Measurements from ENCODE around the gene PPP2R5C. TPM values are rescaled to one million over a fixed set of nuclear protein-coding genes. Genes with fewer than 3 reads are reported as not detected.
A peak's percentile ranks its signal among the peaks of the same experiment; 100 is the strongest.

PPP2R5C gene
- total RNA-seq, 1 donor from 2014 or later = 106 TPM

DNA sequence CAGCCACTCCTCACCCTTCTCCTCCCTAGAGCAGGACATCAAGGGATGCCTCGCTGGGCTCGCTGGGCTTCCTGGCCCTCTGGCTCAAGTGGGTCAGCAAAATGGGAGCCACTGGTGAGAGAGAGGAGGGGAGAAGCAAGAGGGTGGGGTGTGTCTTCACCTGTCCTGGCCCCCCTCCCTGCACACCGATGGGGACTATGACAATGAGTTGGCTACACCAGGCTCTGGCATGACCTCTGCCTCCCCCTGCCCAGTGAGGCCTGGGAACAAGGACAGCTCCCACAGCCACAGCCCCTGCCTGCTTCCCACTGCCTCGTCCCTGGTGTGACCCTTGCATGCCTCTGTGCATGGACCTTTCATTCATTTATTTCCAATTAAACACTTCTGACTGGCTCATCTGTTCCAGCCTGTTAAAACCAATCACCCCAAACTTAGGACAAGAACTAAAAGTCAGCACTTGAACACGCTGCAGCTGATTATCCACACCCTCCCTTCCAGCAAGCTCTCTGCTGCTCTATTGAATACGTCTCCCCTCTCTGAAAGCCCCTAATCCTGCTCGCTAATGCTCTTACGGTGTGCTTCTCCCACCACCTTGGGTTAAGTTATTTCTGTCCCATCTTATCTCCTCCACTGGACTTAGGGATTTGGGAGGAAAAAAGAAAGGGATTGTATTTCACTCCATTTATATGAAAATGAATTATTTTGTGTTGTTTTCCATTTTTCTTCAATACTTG is 5.8 kb upstream of the PPP2R5C start:
- no peak for ATAC-seq

GRCh38 chr14:101757064-101757838 is 4.3 kb upstream of the PPP2R5C start:
- no peak for ATAC-seq

DNA sequence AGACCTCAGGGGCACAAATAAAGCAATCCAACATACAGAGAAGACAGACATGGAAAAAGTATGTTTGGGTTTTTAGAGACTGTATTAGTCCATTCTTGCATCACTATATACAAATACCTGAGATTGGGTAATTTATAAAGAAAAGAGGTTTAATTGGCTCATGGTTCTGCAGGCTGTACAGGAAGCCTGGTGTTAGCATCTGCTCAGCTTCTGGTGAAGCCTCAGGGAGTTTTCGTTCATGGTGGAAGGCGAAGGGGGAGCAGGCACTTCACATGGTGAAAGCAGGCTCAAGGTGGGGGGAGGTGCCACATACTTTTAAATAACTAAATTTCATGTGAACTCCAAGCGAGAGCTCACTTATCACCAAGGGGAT is 3.7 kb upstream of the PPP2R5C start:
- no peak for ATAC-seq

- no peak for ATAC-seq
These were observed 2.5 kb upstream of the PPP2R5C start for GRCh38 chr14:101758913-101759593.

- ATAC-seq = peak; percentile 89
These were observed 1.1 kb upstream of the PPP2R5C start for GRCh38 chr14:101760138-101761011.

DNA sequence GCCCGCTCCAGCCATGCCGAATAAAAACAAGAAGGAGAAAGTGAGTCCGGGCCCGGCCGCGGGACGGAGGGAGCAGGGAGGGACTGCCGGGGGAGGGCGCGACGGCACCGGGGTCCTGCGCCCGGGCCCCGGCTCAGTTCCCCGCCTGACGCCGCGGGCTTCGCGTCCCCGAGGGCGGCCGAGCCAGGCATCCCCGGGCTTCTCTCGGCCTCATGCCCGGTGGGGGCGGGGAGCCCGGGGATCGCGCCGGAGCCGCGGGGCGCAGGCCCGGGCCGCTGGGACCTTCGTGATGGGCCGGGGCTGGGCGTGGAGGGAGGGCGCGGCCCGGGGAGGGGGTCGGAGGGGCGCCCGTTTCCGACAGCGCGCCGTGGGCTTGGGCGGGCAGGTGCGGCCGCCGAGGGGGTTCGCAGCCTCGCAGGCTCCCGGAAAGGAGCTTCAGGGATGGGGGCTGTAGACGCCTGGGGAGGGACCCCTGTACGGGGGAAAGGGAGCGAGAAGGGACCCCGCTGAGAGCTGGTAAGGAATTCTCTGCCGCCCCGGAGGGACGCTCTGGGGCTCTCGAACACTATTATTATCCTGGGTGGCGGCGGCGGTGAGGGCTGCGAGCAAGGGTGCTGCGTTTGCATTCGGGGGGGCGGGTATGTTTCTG is 496 bp downstream of the PPP2R5C start:
- no peak for ATAC-seq

GRCh38 chr14:101762530-101763101 is 1.1 kb downstream of the PPP2R5C start:
- no peak for ATAC-seq

DNA sequence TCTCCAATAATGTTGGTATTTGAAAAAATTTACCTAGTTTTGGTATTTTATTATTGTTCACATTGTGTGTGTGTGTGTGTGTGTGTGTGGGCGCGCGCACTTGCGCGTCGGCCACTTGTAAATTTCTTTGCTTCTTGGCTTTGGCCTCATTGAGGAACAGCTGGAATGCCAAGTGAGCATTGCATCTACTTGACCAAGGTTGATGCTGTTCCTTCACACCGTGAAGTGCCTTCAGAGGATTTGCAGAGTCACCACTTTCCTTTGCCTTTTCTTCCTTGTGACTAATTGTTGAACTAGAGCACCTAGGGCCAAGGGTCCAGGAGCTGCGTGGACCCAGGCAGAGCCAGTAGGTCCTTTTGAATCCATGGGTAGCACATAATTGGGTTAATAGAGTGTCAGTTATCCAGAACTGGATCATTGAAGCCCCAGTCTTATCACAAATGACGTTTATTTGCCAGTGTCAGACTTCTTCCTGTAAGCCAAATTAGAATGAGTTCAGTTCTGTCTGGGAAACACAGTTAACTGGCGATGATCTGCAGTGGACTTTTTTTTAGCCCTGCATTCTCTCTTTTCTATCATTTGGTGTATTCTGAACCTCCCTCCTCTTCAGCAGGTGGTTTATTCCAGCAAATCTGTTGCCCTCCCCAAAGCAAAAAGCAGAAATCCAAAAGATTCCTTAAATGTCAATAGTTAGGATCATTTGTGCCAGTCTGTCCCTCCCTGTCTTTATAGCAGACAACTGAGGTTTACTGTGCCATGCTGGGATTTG is 2.6 kb downstream of the PPP2R5C start:
- no peak for ATAC-seq

GRCh38 chr14:101767618-101768362 is 6.3 kb downstream of the PPP2R5C start:
- no peak for ATAC-seq

DNA sequence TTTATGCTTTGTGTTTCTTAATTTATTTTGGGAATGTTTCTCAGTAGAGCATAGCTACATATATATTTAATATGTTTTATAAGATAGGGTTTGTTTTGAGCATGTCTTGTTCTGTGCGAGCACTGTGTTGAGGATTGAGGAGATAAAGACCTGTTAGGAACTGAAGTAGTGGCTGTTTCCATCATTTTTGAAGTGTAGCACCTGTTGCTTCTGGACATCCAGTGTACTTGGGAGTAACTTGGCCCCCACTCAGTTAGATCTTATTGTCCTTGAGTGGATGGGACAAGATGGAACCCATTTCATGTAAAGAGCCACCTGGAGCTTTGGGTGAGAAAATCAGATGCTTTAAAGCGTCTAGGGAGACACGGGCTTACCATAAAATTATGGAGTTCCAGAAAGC is 8.7 kb downstream of the PPP2R5C start:
- ATAC-seq = no peak

- ATAC-seq = peak; percentile 20
These were observed 11.3 kb downstream of the PPP2R5C start for GRCh38 chr14:101772770-101773169.

DNA sequence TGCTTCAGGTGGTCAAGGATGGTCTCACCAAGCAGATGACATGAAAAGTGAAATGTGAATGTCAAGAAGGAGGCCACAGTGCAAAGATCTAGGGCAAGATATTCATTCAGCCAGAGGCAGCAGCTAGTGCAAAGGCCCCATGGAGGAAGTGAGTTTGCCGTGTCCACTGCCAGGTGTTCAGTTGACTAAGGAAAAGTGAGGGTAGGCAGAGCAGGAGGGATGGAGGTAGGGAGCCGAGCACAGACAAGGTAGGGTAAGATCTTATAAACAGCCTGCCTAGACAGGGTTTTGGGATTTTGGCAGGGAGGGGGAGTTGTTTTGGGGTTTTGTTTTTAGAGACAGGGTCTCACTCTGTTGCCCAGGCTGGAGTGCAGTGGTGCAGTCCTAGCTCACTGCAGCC is 11.9 kb downstream of the PPP2R5C start:
- no peak for ATAC-seq

DNA sequence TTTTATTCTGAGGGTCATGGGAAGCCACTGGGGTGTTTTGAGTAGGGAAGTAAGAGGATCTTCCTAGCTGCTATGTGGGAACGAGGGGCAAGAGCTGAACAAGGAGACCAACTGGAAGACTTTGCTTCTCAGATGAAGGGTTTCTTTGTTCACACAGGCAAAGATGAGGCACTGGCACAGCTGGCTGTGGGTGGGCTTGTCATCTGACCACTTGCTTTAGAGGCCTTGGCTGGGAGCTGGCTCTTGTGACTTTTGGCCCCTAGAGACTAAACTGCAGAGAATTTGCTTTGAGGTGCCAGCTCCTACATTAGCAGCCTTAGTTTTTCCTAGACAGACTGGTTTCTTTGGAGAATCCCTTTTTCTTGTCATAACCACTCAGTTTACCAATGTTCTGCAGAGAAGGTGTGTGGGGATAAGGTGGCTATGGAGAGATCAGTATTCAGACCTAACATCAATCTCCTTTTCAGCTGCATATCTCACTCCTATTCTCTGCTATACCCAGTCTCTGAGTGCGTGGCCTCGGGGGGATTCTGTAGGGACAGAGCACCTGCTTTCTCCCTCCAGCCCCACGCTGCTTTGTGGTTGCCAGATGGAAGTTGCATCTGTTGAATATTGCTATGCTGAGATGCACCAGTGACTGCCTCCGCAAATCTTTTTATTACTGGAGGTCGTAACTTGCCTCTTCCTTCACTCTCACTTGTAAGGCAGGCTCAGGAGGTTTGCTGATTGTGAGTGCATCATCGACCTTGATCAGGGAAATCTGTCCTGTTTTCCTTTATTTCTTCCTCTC is 12.7 kb downstream of the PPP2R5C start:
- no peak for ATAC-seq

DNA sequence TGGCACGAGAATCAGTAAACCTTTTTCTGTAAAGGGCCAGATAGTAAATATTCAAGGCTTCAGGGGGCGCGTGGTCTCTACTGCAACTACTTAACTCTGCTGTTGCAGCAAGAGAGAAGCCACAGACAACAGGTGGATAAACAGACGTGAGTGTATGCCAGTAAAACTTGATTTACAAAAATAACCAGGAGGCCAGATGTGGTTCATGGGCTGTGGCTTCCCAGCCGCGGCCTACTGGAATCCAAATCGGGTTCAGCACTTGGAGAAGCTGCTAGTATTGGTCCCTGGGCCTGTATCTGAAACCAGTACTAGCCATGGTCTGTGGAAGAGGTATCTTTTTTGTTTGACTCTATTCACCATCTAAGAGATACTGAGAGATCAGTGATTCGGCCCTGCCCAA is 13.3 kb downstream of the PPP2R5C start:
- no peak for ATAC-seq

GRCh38 chr14:101775826-101776225 is 14.3 kb downstream of the PPP2R5C start:
- no peak for ATAC-seq

- no peak for ATAC-seq
These were observed 14.8 kb downstream of the PPP2R5C start for GRCh38 chr14:101776344-101776743.

- ATAC-seq = no peak
These were observed 18.9 kb downstream of the PPP2R5C start for GRCh38 chr14:101780390-101780789.

DNA sequence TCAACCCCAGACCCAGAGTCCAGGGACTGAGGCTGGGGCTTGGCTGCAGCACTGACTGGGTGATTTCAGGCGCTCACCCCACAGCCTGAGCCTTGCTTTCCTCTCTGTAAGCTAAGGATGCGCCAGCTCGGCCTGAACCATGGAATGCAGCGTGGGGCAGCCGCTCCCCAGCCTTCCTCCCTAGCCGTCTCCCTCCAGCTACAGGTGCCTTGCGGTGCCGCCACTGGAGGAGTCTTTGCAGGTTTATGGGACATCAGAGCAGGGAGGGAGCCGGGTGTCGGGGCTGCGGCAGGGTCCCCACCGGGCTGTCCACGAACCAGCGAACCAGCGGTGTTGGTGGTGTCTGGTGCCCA is 19.4 kb downstream of the PPP2R5C start:
- peak; percentile 27 for ATAC-seq
